ENCODE data around the gene KIF15. TPM values are rescaled to one million over a fixed set of nuclear protein-coding genes. Genes with fewer than 3 reads are reported as not detected.
A peak's percentile ranks its signal among the peaks of the same experiment; 100 is the strongest.

KIF15 gene
- total RNA-seq (2021; fragmentation: NEBNext Ultra II Directional; extraction: Animal tissue kit (Norgen Biotek cat#: 25700)): 10 to 100 TPM in 3 of 6 experiments, 1 to 10 TPM in 3; 4.4 to 11.9 (median 9.7) TPM
- long read RNA-seq, full-length matches to known transcripts: 1 of 12 reads
- long read RNA-seq, partial matches to known transcripts: 7 of 12 reads
- long read RNA-seq, other reads (novel, unspliced or antisense): 4 of 12 reads

- Mint-ChIP-seq H3K27me3 (ENCODE audit: insufficient read depth) (peaks cover 3% of the 10 kb centered on the region; the same call in 1 of the 2 replicates), H3K27ac (peak within 1 kb of the TSS; percentile 77), H3K4me1 (ENCODE audit: low read depth) (peaks cover 11% of the 10 kb centered on the region), H3K36me3 (ENCODE audit: low read depth) (peaks cover 55% of the 10 kb centered on the region), H3K4me3 (peak within 1 kb of the TSS; percentile 92), H3K9me3 (peaks cover 42% of the 10 kb centered on the region)
- TF ChIP-seq CTCF (IDR thresholded peaks at IDR 0.05): peak; percentile 34; the same call in 1 of the 2 replicates
- DNase-seq: peak; percentile 91
Observed at GRCh38 chr3:44761424-44762169, at the start of gene KIF15, which contains the start of gene KIAA1143. Gene KIF15, plus strand, starts transcription at chr3:44761794. Its CDS starts 72 bp downstream, at chr3:44761866. Gene KIAA1143, minus strand, starts transcription at chr3:44761619. Its CDS starts 17 bp downstream, at chr3:44761602.

GRCh38 chr3:44712455-44713075 is 49.0 kb upstream of the KIF15 start, which contains the start of gene ZNF502:
Gene ZNF502, plus strand, starts transcription at chr3:44712660. Its CDS starts 7,602 bp downstream, at chr3:44720262.
- Mint-ChIP-seq H3K9me3 (peaks cover 90% of the 10 kb centered on the region), H3K4me1 (ENCODE audit: low read depth) (no peaks in the 10 kb centered on the region), H3K4me3 (peak within 1 kb of the TSS; percentile 73), H3K36me3 (ENCODE audit: low read depth) (peaks cover 48% of the 10 kb centered on the region), H3K27ac (no peak within 1 kb of the TSS), H3K27me3 (ENCODE audit: insufficient read depth) (no peaks in the 10 kb centered on the region; the same call in 1 of the 2 replicates)
- TF ChIP-seq CTCF (IDR thresholded peaks at IDR 0.05): no peak
- DNase-seq: no peak

GRCh38 chr3:44721231-44722102 is 40.1 kb upstream of the KIF15 start:
- Mint-ChIP-seq H3K4me3 (no peak overlapping the region), H3K9me3 (peaks cover 91% of the 10 kb centered on the region), H3K4me1 (ENCODE audit: low read depth) (no peaks in the 10 kb centered on the region), H3K27ac (no peak overlapping the region), H3K36me3 (ENCODE audit: low read depth) (peaks cover 66% of the 10 kb centered on the region), H3K27me3 (ENCODE audit: insufficient read depth) (no peaks in the 10 kb centered on the region)
- DNase-seq: no peak
- TF ChIP-seq CTCF (IDR thresholded peaks at IDR 0.05): no peak

GRCh38 chr3:44722103-44722401 is 39.5 kb upstream of the KIF15 start:
- Mint-ChIP-seq H3K27ac (no peak overlapping the region), H3K4me1 (ENCODE audit: low read depth) (no peaks in the 10 kb centered on the region), H3K36me3 (ENCODE audit: low read depth) (peaks cover 63% of the 10 kb centered on the region), H3K9me3 (peaks cover 88% of the 10 kb centered on the region), H3K4me3 (no peak overlapping the region), H3K27me3 (ENCODE audit: insufficient read depth) (no peaks in the 10 kb centered on the region)
- no peak for DNase-seq
- no peak for TF ChIP-seq CTCF (IDR thresholded peaks at IDR 0.05)

GRCh38 chr3:44729384-44729910 is 32.1 kb upstream of the KIF15 start, which contains the start of gene ZNF501:
Gene ZNF501, plus strand, starts transcription at chr3:44729635. Its CDS starts 4,787 bp downstream, at chr3:44734422.
- Mint-ChIP-seq H3K27ac (peak within 1 kb of the TSS; percentile 61; the same call in 1 of the 2 replicates), H3K36me3 (ENCODE audit: low read depth) (peaks cover 79% of the 10 kb centered on the region), H3K4me3 (peak within 1 kb of the TSS; percentile 89), H3K9me3 (peaks cover 93% of the 10 kb centered on the region), H3K4me1 (ENCODE audit: low read depth) (peaks cover 8% of the 10 kb centered on the region; the same call in 1 of the 2 replicates), H3K27me3 (ENCODE audit: insufficient read depth) (no peaks in the 10 kb centered on the region)
- peak; percentile 69 for DNase-seq
- TF ChIP-seq CTCF (IDR thresholded peaks at IDR 0.05): no peak
